Measurements from ENCODE around the gene DYNLT1.

GRCh38 chr6:158648682-158649131, 4.2 kb upstream of the DYNLT1 start:
- TF ChIP-seq FOXK2 (IDR thresholded peaks at IDR 0.05) (no peak), SP1 (IDR thresholded peaks at IDR 0.05) (no peak), FOXM1 (IDR thresholded peaks at IDR 0.05; ENCODE audit: borderline replicate concordance) (no peak), ELF4 (IDR thresholded peaks at IDR 0.05) (no peak), LEF1 (IDR thresholded peaks at IDR 0.05; ENCODE audit: borderline replicate concordance) (no peak), NFRKB (IDR thresholded peaks at IDR 0.05) (no peak)

Data from HEK293T (cell line).